H1 (cell line): ENCODE results near the gene CTLA4.

Experiments
- EP300 ChIP-seq, 2 experiments: IDR thresholded peaks; 1 replicate in 1 of 2; 2 replicates in 1 of 2; pipeline ENCODE4 v1.6.1; 2011 to 2012; ENCODE audit warnings: low read depth in 2 of 2, low read length in 2 of 2, mild to moderate bottlenecking in 2 of 2, borderline replicate concordance in 1 of 2, inconsistent platforms in 1 of 2, moderate library complexity in 1 of 2
- JUN ChIP-seq: IDR thresholded peaks from 2 replicates; pipeline ENCODE4 v1.6.1; 2011; ENCODE audit warnings: low read depth, mild to moderate bottlenecking, improper control_type of control experiment, low read length
- RAD21 ChIP-seq, 2 experiments: IDR thresholded peaks in 1 of 2; conservative IDR thresholded peaks in 1 of 2; 2 replicates each; pipeline ENCODE4 v1.6.1; 2011; ENCODE audit warnings: low read depth in 2 of 2, low read length in 2 of 2, improper control_type of control experiment in 1 of 2, inconsistent platforms in 1 of 2, mild to moderate bottlenecking in 1 of 2, moderate library complexity in 1 of 2

DNA sequence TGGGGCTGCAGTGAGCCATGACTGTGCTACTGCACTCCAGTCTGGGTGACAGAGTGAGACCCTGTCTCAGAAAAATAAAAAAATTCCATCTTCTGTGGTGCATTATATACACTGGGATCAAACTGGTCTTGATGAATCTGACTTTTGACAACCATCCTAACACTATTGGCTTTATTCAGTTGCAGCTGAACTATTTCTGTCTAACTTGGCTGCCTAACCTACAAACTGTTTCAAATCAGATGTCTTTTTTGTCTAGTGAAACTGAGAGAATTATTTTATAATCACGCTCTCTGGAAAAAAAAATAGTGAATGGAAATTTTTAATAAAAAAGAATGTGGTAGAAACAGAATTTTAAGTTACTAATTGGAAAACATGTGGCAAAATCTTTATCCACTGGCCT, 15.0 kb downstream of the CTLA4 start:
- TF ChIP-seq EP300 (IDR thresholded peaks at IDR 0.05; ENCODE audit: borderline replicate concordance in 1 of 2, low read depth in 2 of 2, low read length in 2 of 2) (no peak), RAD21 (IDR thresholded peaks at IDR 0.05 in 1 of 2, conservative IDR thresholded peaks at IDR 0.05 in 1 of 2; ENCODE audit: low read depth in 2 of 2, low read length in 2 of 2) (no peak), JUN (no peak)
